ENCODE data around the gene GRIP1.

The GRIP1 gene

GRCh38 chr12:66717036-66717673 is 38.3 kb upstream of the GRIP1 start:
- TF ChIP-seq CTCF (IDR thresholded peaks at IDR 0.05; ENCODE audit: low read depth, low read length) = no peak
- no peak overlapping the region for H3K4me3 ChIP-seq (replicated peaks in 1 of 2; ENCODE audit: low read depth in 2 of 2, low read length in 2 of 2)
- no peak for DNase-seq (ENCODE audit: low read depth in 2 of 2)

GRCh38 chr12:66716522-66716921 is 37.6 kb upstream of the GRIP1 start:
- DNase-seq (ENCODE audit: low read depth in 2 of 2) = no peak
- no peak overlapping the region for H3K4me3 ChIP-seq (replicated peaks in 1 of 2; ENCODE audit: low read depth in 2 of 2, low read length in 2 of 2)
- TF ChIP-seq CTCF (IDR thresholded peaks at IDR 0.05; ENCODE audit: low read depth, low read length) = no peak

- TF ChIP-seq CTCF (IDR thresholded peaks at IDR 0.05; ENCODE audit: low read depth, low read length) = no peak
- H3K4me3 ChIP-seq (replicated peaks in 1 of 2; ENCODE audit: low read depth in 2 of 2, low read length in 2 of 2) = no peak overlapping the region
- no peak for DNase-seq (ENCODE audit: low read depth in 2 of 2)
These were observed 35.8 kb upstream of the GRIP1 start for GRCh38 chr12:66714709-66715108.

GRCh38 chr12:66713984-66714383 is 35.1 kb upstream of the GRIP1 start:
- no peak for TF ChIP-seq CTCF (IDR thresholded peaks at IDR 0.05; ENCODE audit: low read depth, low read length)
- no peak overlapping the region for H3K4me3 ChIP-seq (replicated peaks in 1 of 2; ENCODE audit: low read depth in 2 of 2, low read length in 2 of 2)
- DNase-seq (ENCODE audit: low read depth in 2 of 2) = no peak

GRCh38 chr12:66709893-66710292 is 31.0 kb upstream of the GRIP1 start:
- H3K4me3 ChIP-seq (replicated peaks in 1 of 2; ENCODE audit: low read depth in 2 of 2, low read length in 2 of 2) = no peak overlapping the region
- no peak for DNase-seq (ENCODE audit: low read depth in 2 of 2)

GRCh38 chr12:66709457-66709773 is 30.5 kb upstream of the GRIP1 start:
- no peak for DNase-seq (ENCODE audit: low read depth in 2 of 2)
- H3K4me3 ChIP-seq (replicated peaks in 1 of 2; ENCODE audit: low read depth in 2 of 2, low read length in 2 of 2) = no peak overlapping the region
- TF ChIP-seq CTCF (IDR thresholded peaks at IDR 0.05; ENCODE audit: low read depth, low read length) = no peak

More at GRCh38 chr12:66709893-66710292, 31.0 kb upstream of the GRIP1 start:
- no peak for TF ChIP-seq CTCF (IDR thresholded peaks at IDR 0.05; ENCODE audit: low read depth, low read length)

All from cardiac fibroblast (primary cell).